COLO829 (cell line): ENCODE data around the gene CGN.

Source experiments
- DNase-seq: peaks from one replicate; pipeline ENCODE4 v3.0.0; 2012; ENCODE audit warnings: low spot score

CGN gene

GRCh38 chr1:151547119-151547899, 36.1 kb downstream of the CGN start:
- DNase-seq: peak; percentile 59

GRCh38 chr1:151547900-151548230, 36.7 kb downstream of the CGN start:
- DNase-seq: no peak

GRCh38 chr1:151549199-151549598, 38.0 kb downstream of the CGN start:
- no peak for DNase-seq

GRCh38 chr1:151553659-151554058, 42.5 kb downstream of the CGN start:
- no peak for DNase-seq

GRCh38 chr1:151556052-151556451, 44.9 kb downstream of the CGN start:
- DNase-seq: no peak

GRCh38 chr1:151562661-151563060, 51.5 kb downstream of the CGN start:
- DNase-seq: no peak

- DNase-seq: no peak
These were observed 52.2 kb downstream of the CGN start for GRCh38 chr1:151563376-151563775.

GRCh38 chr1:151565502-151566189, 54.5 kb downstream of the CGN start:
- peak; percentile 76 for DNase-seq

GRCh38 chr1:151568626-151569088, 57.5 kb downstream of the CGN start:
- no peak for DNase-seq

- DNase-seq: no peak
These were observed 59.6 kb downstream of the CGN start for GRCh38 chr1:151570819-151571218.

GRCh38 chr1:151574575-151575529, 63.7 kb downstream of the CGN start:
- peak; percentile 43 for DNase-seq

GRCh38 chr1:151577173-151577572, 66.0 kb downstream of the CGN start:
- no peak for DNase-seq

- no peak for DNase-seq
These were observed 67.8 kb downstream of the CGN start for GRCh38 chr1:151578941-151579340.

- DNase-seq: peak; percentile 76
These were observed 68.4 kb downstream of the CGN start for GRCh38 chr1:151579436-151580225.

GRCh38 chr1:151581451-151581850, 70.3 kb downstream of the CGN start:
- DNase-seq: no peak

GRCh38 chr1:151581921-151582320, 70.7 kb downstream of the CGN start:
- no peak for DNase-seq

- DNase-seq: no peak
These were observed 72.6 kb downstream of the CGN start for GRCh38 chr1:151583796-151584195.

GRCh38 chr1:151584278-151584677, 73.1 kb downstream of the CGN start:
- no peak for DNase-seq

- no peak for DNase-seq
These were observed 73.6 kb downstream of the CGN start for GRCh38 chr1:151584780-151585179.

GRCh38 chr1:151585622-151586021, 74.4 kb downstream of the CGN start:
- no peak for DNase-seq
